GM19193 (cell line): ENCODE results near the gene ZNF222.

Source experiments
- POLR2A ChIP-seq: IDR thresholded peaks from 4 replicates; pipeline ENCODE4 v1.6.1; 2011; ENCODE audit not compliant: insufficient read depth, insufficient read length; ENCODE audit errors: extremely low read depth

The ZNF222 gene

DNA sequence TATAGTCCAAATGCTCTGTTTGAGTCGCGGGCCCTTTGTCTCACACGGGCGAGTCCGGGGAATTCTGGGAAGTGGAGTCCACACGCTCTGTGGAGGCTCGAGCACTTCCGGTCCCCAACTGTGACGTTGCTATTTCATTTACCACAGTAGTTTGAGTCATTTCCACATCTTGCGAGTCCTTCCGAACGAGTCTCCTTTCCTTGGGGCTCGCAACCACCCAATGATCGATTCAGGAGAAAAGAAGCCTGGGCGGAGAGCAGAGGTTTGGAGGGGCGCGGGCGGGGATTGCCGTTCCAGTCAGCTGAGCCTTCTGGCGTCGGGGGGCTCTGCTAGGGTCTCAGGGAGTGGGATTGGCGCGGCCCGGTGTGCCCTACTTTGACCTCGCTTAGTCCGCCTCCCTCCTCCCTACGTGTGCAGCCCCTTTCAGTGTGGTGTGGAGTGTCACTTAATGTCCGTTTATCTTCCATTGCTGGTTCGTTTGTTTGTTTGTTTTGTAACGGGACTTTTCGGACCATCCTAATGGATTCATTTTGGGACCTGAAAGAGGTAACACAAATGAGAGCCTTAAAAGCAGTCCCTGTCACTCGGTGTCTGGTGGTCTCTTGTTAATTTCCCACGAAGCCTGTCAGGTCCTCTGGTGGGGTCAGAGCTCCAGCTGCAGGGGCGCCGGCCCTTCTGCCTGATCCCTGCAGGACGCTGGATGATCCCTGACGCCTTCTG, at the start of gene ZNF222:
Gene ZNF222 (plus strand): TSS at position 163 of the 720 bp plus-strand sequence. CDS start 58 bp downstream, at position 221.
- TF ChIP-seq POLR2A: peak; percentile 60

- TF ChIP-seq POLR2A: no peak
These were observed 48.4 kb upstream of the ZNF222 start for GRCh38 chr19:43976732-43977131.

- no peak for TF ChIP-seq POLR2A
These were observed 41.7 kb upstream of the ZNF222 start for GRCh38 chr19:43983544-43983911.

DNA sequence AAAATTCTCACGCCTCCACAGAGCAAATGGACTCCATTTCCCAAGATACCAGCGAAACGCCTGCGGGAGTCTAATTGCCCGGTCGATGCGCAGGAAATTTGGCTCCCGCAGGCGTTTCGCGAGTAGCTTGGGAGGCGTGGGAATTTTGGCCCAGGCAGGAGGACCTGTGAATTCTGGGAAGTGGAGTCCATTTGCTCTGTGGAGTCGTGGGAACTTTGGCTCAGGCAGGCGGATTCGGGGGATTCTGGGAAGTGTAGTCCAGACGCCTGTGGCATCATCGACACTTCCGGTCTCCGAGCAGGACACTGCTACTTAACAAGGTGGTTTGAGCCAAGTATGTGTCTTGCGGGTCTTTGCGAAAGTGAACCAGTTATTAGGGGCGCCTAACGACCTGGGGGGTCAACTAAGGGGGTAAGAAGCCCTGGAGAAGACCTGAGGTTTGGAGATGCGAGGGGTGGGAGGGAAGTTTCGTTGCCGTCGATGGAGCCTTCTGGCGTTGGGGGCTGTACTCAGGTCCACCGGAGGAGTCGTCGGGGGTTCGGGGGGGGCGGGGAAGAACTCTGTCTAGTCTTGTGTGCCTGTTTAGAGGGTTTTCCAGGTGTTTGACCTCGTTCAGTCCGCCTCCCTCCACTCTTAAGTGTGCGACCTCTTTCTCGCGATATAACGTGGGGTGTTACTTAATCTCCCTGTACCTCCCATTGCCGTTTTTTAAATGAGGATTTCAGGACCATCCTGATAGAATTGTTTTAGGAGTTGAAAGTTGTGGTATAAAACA, 41.1 kb upstream of the ZNF222 start, which contains the start of gene ZNF155:
Gene ZNF155 (plus strand): TSS at position 277 of the 775 bp plus-strand sequence. CDS start 4,356 bp downstream, outside the sequence.
- TF ChIP-seq POLR2A: peak; percentile 62

DNA sequence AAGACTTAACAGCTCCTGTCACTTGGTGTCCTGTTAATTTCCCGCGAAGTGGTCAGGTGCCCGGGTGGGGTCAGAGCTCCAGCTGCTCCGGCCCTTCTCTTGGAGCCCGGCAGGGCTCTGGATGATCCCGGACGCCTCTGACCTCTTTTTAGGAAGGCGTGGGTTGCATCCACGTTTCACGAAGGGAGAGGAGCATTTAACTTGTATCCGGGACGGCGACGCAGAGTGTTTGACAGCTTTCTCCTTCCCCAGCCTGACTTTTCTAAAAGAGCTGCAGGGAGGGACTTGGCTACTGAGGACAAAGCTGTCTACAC, 40.5 kb upstream of the ZNF222 start:
- no peak for TF ChIP-seq POLR2A

- no peak for TF ChIP-seq POLR2A
These were observed 27.4 kb upstream of the ZNF222 start for GRCh38 chr19:43997631-43998290.

GRCh38 chr19:44002212-44002565, 23.0 kb upstream of the ZNF222 start:
- no peak for TF ChIP-seq POLR2A

GRCh38 chr19:44002566-44003460, 22.4 kb upstream of the ZNF222 start, which contains the start of gene ZNF230:
Gene ZNF230, plus strand, starts transcription at chr19:44002957. Its CDS starts 4,122 bp downstream, at chr19:44007079.
- peak; percentile 59 for TF ChIP-seq POLR2A

- TF ChIP-seq POLR2A: no peak
These were observed 21.6 kb upstream of the ZNF222 start for GRCh38 chr19:44003461-44004009.

DNA sequence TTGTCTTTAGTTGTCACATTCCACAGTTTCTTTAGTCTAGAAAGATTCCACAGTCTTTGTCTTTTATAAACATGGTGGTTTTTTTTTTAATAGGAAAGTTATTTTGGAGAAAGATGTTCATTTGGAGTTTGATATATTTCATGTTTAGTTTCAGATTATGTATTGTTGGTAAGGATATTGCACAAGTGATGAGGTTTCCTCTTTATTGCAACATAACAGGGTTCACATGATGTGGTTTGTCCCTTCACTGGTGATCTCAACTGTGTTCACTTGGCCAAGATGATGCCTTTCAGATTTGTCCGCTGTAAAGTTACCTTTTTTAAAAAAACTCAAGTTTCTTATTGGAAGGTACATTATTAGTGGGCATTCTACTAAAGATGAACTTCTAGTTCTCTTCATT, 19.2 kb upstream of the ZNF222 start:
- TF ChIP-seq POLR2A: no peak

DNA sequence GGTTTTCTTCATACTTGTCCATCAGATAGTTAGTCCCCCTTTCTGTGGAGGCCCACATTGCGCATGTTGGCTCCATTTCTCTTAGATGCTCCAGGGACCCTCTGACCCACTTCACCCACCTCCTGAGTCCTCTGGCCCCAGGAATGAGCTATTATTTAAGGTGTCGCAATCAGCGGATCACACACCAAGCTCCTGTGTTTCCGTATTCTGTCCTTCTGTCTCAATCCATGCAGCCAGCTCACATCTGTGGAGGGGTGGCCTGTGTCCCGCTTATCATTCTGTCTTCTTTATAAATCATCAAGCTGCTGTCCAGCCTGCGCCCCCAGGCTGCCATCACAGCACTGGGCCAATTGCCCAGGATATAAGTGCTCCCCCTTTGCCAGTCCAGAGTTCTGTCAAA, 17.7 kb upstream of the ZNF222 start:
- no peak for TF ChIP-seq POLR2A

GRCh38 chr19:44010468-44010867, 14.7 kb upstream of the ZNF222 start:
- TF ChIP-seq POLR2A: no peak

DNA sequence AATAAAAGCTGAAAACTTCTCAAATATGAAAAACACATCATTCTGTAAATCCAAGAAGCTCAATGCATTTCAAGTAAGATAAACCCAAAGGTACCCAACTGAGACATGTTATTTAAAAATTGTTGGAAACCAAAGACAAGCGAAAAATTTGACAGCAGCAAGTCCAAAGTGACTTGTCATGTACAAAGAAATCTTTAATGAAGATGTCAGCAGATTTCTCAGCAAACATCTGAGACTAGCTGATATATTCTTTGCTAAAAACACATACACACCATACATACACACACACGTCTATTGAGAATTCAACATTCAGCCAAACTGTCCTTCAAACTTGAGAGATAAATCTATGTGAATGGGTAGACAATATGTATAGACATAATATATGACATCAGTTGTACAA, 5.7 kb upstream of the ZNF222 start:
- no peak for TF ChIP-seq POLR2A

GRCh38 chr19:44021221-44021620, 4.0 kb upstream of the ZNF222 start:
- no peak for TF ChIP-seq POLR2A
